HEK293 (cell line): ENCODE measurements around the gene PHLDB2.

Source experiments
- CTCF ChIA-PET: fragments of 350-600 bp; formaldehyde crosslinking; extraction: SDS; loops from one replicate; lab custom pipeline; 2021; ENCODE audit warnings: antibody characterized with exemption; lab: Yijun Ruan, JAX
- POLR2A ChIA-PET: fragments of 300-600 bp; formaldehyde crosslinking; extraction: SDS; loops from one replicate; lab custom pipeline; 2020; ENCODE audit warnings: antibody characterized with exemption, inconsistent platforms; lab: Yijun Ruan, JAX
- H3K27ac ChIP-seq: fragments of 200-500 bp; sonication (Bioruptor generic); 2 replicates; pipeline ENCODE4 v1.5.1; 2014; ENCODE audit warnings: low read depth, low read length, control low read depth, inconsistent platforms; ENCODE audit errors: extremely low read depth
- H3K36me3 ChIP-seq, 2 experiments: fragments of 200-500 bp in 1 of 2; sonication (Bioruptor generic) in 1 of 2; 1 replicate in 1 of 2; 2 replicates in 1 of 2; pipeline ENCODE4 v1.5.1; 2014 to 2017; ENCODE audit warnings: inconsistent platforms in 2 of 2, low read length in 2 of 2; ENCODE audit not compliant: control insufficient read depth in 2 of 2, insufficient read depth in 1 of 2
- H3K4me1 ChIP-seq: fragments of 200-500 bp; sonication (Bioruptor generic); 2 replicates; pipeline ENCODE4 v1.5.1; 2014; ENCODE audit warnings: mild to moderate bottlenecking, low read length, inconsistent platforms; ENCODE audit not compliant: control insufficient read depth, insufficient read depth
- H3K4me3 ChIP-seq: 2 replicates; pipeline ENCODE4 v1.5.1; 2011; ENCODE audit warnings: low read depth, mild to moderate bottlenecking, control low read depth, low read length, moderate library complexity
- H3K9me3 ChIP-seq: fragments of 200-500 bp; sonication (Bioruptor generic); 2 replicates; pipeline ENCODE4 v1.5.1; 2014; ENCODE audit warnings: low read depth, low read length, inconsistent platforms; ENCODE audit not compliant: control insufficient read depth, insufficient read depth
- ZBTB17 ChIP-seq: fragments of 450-650 bp; formaldehyde crosslinking; IDR thresholded peaks from 2 replicates; pipeline ENCODE4 v1.5.1; 2016; ENCODE audit warnings: missing biosample characterization, missing genetic modification characterization
- ZFP3 ChIP-seq: fragments of 450-650 bp; formaldehyde crosslinking; IDR thresholded peaks from 2 replicates; pipeline ENCODE4 v1.5.1; 2016; ENCODE audit warnings: low read depth, missing biosample characterization, missing genetic modification characterization
- ZIC2 ChIP-seq: fragments of 450-650 bp; formaldehyde crosslinking; IDR thresholded peaks from 2 replicates; pipeline ENCODE4 v1.5.1; 2016; ENCODE audit warnings: missing biosample characterization, missing genetic modification characterization
- ZNF112 ChIP-seq: fragments of 450-650 bp; formaldehyde crosslinking; IDR thresholded peaks from 2 replicates; pipeline ENCODE4 v1.5.0; 2017; ENCODE audit warnings: missing biosample characterization, missing genetic modification characterization
- ZNF239 ChIP-seq: fragments of 450-650 bp; formaldehyde crosslinking; IDR thresholded peaks from 2 replicates; pipeline ENCODE4 v1.5.1; 2016; ENCODE audit warnings: missing biosample characterization, missing genetic modification characterization
- ZNF24 ChIP-seq: fragments of 450-650 bp; formaldehyde crosslinking; IDR thresholded peaks from 2 replicates; pipeline ENCODE4 v1.5.1; 2016; ENCODE audit warnings: missing biosample characterization, missing genetic modification characterization
- ZNF302 ChIP-seq: fragments of 450-650 bp; formaldehyde crosslinking; IDR thresholded peaks from 2 replicates; pipeline ENCODE4 v1.5.1; 2016; ENCODE audit warnings: missing biosample characterization, missing genetic modification characterization, low read depth
- ZNF350 ChIP-seq: fragments of 450-650 bp; formaldehyde crosslinking; IDR thresholded peaks from 2 replicates; pipeline ENCODE4 v1.5.0; 2017; ENCODE audit warnings: missing biosample characterization, mild to moderate bottlenecking, missing genetic modification characterization
- ZNF394 ChIP-seq: fragments of 450-650 bp; formaldehyde crosslinking; IDR thresholded peaks from 2 replicates; pipeline ENCODE4 v1.5.1; 2016; ENCODE audit warnings: missing biosample characterization, missing genetic modification characterization, mild to moderate bottlenecking, moderate library complexity, borderline replicate concordance
- ZNF558 ChIP-seq: fragments of 450-650 bp; formaldehyde crosslinking; IDR thresholded peaks from 2 replicates; pipeline ENCODE4 v1.5.1; 2016; ENCODE audit warnings: missing biosample characterization, missing genetic modification characterization
- ZNF664 ChIP-seq: fragments of 450-650 bp; formaldehyde crosslinking; IDR thresholded peaks from 2 replicates; pipeline ENCODE4 v1.5.1; 2016; ENCODE audit warnings: missing biosample characterization, missing genetic modification characterization
- ZNF776 ChIP-seq: fragments of 450-650 bp; formaldehyde crosslinking; IDR thresholded peaks from 2 replicates; pipeline ENCODE4 v1.5.0; 2017; ENCODE audit warnings: missing biosample characterization, missing genetic modification characterization, borderline replicate concordance
- ZNF791 ChIP-seq: fragments of 450-650 bp; formaldehyde crosslinking; IDR thresholded peaks from 2 replicates; pipeline ENCODE4 v1.5.1; 2016; ENCODE audit warnings: missing biosample characterization, missing genetic modification characterization
- TF ChIP-seq, protein P1 (sequence below): fragments of 450-650 bp; formaldehyde crosslinking; IDR thresholded peaks from 2 replicates; pipeline ENCODE4 v1.5.1; 2016; ENCODE audit warnings: missing biosample characterization, missing genetic modification characterization
- TF ChIP-seq, protein P2 (sequence below): fragments of 450-650 bp; formaldehyde crosslinking; IDR thresholded peaks from 2 replicates; pipeline ENCODE4 v1.5.1; 2016; ENCODE audit warnings: missing biosample characterization, missing genetic modification characterization, low read depth
- TF ChIP-seq, protein P3 (sequence below): fragments of 450-650 bp; formaldehyde crosslinking; IDR thresholded peaks from 2 replicates; pipeline ENCODE4 v1.5.1; 2017; ENCODE audit warnings: missing biosample characterization, missing genetic modification characterization
- TF ChIP-seq, protein P4 (sequence below): fragments of 450-650 bp; formaldehyde crosslinking; conservative IDR thresholded peaks from 2 replicates; pipeline ENCODE4 v1.5.1; 2016; ENCODE audit warnings: low read depth, missing biosample characterization, missing genetic modification characterization

Gene PHLDB2

DNA sequence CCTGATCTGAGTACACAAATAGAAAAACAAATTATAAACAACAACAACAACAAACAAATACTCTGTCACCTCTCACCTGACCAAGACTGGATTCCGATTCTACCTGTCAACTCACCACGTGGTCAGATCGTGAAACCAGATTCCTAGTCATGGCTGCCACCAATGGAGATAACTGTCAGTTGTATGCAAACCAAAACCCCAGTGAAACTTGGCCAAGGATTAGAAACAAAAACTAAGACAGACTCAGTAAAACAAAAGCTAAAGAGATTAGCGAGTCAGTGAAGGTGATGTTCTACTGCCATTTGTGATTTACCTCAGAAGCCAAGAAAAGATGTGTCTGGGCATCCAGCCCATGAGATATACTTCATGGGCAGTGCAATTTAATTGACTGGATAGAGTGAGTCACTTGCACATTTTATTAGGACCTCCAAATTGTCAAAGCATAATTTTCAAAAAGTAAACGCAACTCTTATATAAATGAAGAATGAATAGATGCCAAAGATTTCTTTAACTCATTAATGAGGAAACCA, 31.1 kb downstream of the PHLDB2 start:
- Histone ChIP-seq H3K9me3 (no peaks in the 10 kb centered on the region), H3K27ac (no peak overlapping the region), H3K36me3 (no peaks in the 10 kb centered on the region), H3K4me3 (no peak overlapping the region), H3K4me1 (no peaks in the 10 kb centered on the region)
- CTCF ChIA-PET, result interaction anchor here (0.7 to 1.2 kb wide), 4 partner anchors 123 to 932 kb away, joined by 3 to 5 read pairs (median 3); no protein-coding TSS in a partner anchor
- POLR2A ChIA-PET, result no interaction called here
- TF ChIP-seq ZNF350 (tag by site-specific recombination) (no peak), ZNF394 (tag by site-specific recombination) (no peak), ZNF302 (tag by site-specific recombination) (no peak), ZNF24 (tag by site-specific recombination) (no peak), ZNF239 (tag by site-specific recombination) (no peak), ZBTB17 (tag by site-specific recombination) (no peak), ZNF664 (tag by site-specific recombination) (no peak), ZNF776 (tag by site-specific recombination) (no peak), ZNF558 (tag by site-specific recombination) (no peak), ZNF112 (tag by site-specific recombination) (no peak), ZNF791 (tag by site-specific recombination) (no peak)
- TF ChIP-seq, protein P1, sequence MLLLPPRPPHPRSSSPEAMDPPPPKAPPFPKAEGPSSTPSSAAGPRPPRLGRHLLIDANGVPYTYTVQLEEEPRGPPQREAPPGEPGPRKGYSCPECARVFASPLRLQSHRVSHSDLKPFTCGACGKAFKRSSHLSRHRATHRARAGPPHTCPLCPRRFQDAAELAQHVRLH (tag by site-specific recombination), result no peak
- TF ChIP-seq, protein P2, sequence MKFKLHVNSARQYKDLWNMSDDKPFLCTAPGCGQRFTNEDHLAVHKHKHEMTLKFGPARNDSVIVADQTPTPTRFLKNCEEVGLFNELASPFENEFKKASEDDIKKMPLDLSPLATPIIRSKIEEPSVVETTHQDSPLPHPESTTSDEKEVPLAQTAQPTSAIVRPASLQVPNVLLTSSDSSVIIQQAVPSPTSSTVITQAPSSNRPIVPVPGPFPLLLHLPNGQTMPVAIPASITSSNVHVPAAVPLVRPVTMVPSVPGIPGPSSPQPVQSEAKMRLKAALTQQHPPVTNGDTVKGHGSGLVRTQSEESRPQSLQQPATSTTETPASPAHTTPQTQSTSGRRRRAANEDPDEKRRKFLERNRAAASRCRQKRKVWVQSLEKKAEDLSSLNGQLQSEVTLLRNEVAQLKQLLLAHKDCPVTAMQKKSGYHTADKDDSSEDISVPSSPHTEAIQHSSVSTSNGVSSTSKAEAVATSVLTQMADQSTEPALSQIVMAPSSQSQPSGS (tag by site-specific recombination), result no peak
- TF ChIP-seq, protein P3, sequence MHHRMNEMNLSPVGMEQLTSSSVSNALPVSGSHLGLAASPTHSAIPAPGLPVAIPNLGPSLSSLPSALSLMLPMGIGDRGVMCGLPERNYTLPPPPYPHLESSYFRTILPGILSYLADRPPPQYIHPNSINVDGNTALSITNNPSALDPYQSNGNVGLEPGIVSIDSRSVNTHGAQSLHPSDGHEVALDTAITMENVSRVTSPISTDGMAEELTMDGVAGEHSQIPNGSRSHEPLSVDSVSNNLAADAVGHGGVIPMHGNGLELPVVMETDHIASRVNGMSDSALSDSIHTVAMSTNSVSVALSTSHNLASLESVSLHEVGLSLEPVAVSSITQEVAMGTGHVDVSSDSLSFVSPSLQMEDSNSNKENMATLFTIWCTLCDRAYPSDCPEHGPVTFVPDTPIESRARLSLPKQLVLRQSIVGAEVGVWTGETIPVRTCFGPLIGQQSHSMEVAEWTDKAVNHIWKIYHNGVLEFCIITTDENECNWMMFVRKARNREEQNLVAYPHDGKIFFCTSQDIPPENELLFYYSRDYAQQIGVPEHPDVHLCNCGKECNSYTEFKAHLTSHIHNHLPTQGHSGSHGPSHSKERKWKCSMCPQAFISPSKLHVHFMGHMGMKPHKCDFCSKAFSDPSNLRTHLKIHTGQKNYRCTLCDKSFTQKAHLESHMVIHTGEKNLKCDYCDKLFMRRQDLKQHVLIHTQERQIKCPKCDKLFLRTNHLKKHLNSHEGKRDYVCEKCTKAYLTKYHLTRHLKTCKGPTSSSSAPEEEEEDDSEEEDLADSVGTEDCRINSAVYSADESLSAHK (tag by site-specific recombination), result no peak

DNA sequence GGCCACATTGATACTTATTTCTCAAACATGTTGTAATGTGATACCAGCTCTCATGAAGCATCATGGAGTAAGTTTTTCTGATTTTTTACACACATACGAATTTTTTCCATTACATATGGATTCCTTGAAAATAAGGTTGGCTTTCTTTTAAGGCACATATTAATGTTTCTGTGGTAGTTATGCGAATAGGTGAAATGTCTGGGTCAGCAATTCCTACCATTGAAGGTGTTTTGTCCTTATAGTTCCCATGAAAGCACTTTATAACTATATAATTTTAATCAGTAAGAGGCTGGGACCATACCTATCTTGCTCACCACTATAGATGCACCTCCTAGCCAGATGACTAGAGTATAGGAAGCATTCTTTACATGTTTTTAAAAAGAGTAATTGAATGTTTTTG, 33.0 kb downstream of the PHLDB2 start:
- Histone ChIP-seq H3K9me3 (no peaks in the 10 kb centered on the region), H3K4me3 (no peak overlapping the region), H3K4me1 (no peaks in the 10 kb centered on the region), H3K36me3 (no peaks in the 10 kb centered on the region), H3K27ac (no peak overlapping the region)
- CTCF ChIA-PET, result interaction anchor here (1.3 kb wide), 2 partner anchors 121 to 174 kb away, joined by 3 to 5 read pairs; no protein-coding TSS in a partner anchor
- TF ChIP-seq, protein P4, sequence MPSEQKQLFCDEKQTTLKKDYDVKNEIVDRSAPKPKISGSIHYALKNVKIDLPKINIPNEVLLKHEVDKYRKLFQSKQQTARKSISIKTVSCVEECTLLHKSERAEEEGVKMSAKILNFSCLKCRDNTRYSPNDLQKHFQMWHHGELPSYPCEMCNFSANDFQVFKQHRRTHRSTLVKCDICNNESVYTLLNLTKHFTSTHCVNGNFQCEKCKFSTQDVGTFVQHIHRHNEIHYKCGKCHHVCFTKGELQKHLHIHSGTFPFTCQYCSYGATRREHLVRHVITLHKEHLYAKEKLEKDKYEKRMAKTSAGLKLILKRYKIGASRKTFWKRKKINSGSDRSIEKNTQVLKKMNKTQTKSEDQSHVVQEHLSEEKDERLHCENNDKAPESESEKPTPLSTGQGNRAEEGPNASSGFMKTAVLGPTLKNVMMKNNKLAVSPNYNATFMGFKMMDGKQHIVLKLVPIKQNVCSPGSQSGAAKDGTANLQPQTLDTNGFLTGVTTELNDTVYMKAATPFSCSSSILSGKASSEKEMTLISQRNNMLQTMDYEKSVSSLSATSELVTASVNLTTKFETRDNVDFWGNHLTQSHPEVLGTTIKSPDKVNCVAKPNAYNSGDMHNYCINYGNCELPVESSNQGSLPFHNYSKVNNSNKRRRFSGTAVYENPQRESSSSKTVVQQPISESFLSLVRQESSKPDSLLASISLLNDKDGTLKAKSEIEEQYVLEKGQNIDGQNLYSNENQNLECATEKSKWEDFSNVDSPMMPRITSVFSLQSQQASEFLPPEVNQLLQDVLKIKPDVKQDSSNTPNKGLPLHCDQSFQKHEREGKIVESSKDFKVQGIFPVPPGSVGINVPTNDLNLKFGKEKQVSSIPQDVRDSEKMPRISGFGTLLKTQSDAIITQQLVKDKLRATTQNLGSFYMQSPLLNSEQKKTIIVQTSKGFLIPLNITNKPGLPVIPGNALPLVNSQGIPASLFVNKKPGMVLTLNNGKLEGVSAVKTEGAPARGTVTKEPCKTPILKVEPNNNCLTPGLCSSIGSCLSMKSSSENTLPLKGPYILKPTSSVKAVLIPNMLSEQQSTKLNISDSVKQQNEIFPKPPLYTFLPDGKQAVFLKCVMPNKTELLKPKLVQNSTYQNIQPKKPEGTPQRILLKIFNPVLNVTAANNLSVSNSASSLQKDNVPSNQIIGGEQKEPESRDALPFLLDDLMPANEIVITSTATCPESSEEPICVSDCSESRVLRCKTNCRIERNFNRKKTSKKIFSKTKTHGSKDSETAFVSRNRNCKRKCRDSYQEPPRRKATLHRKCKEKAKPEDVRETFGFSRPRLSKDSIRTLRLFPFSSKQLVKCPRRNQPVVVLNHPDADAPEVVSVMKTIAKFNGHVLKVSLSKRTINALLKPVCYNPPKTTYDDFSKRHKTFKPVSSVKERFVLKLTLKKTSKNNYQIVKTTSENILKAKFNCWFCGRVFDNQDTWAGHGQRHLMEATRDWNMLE (tag by site-specific recombination), result no peak
- TF ChIP-seq ZIC2 (tag by site-specific recombination) (no peak), ZFP3 (tag by site-specific recombination) (no peak)
- POLR2A ChIA-PET, result no interaction called here
